ENCODE measurements around the gene F2.

DNA sequence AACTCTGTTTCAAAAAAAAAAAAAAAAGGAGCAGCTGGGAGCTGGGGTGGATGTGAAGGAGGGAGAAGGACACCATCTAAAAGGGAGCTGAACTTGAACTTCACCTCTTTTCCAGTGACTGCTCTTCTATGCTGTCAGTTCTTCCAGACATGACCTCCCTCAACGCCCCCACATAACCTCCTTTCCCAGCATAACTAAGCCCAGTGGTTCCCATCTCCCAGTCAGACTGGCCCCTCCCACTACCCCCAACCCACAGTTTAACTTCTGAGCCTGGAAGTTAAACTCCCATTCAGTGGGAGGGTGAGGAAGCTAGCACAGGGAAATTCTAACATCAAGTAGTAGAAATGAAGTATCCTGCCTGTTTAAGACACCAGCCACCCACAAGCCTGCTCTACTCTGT, 20.4 kb upstream of the F2 start:
- TF ChIP-seq, protein P1, sequence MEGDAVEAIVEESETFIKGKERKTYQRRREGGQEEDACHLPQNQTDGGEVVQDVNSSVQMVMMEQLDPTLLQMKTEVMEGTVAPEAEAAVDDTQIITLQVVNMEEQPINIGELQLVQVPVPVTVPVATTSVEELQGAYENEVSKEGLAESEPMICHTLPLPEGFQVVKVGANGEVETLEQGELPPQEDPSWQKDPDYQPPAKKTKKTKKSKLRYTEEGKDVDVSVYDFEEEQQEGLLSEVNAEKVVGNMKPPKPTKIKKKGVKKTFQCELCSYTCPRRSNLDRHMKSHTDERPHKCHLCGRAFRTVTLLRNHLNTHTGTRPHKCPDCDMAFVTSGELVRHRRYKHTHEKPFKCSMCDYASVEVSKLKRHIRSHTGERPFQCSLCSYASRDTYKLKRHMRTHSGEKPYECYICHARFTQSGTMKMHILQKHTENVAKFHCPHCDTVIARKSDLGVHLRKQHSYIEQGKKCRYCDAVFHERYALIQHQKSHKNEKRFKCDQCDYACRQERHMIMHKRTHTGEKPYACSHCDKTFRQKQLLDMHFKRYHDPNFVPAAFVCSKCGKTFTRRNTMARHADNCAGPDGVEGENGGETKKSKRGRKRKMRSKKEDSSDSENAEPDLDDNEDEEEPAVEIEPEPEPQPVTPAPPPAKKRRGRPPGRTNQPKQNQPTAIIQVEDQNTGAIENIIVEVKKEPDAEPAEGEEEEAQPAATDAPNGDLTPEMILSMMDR (IDR thresholded peaks at IDR 0.05), result no peak
- no peak for TF ChIP-seq POLR2A (IDR thresholded peaks at IDR 0.05)
- no peak for TF ChIP-seq POLR2AphosphoS5 (IDR thresholded peaks at IDR 0.05)
- TF ChIP-seq EP300 (IDR thresholded peaks at IDR 0.05; ENCODE audit: low read depth), result no peak

Measured in transverse colon (tissue), 4 donors.